Stimulated activated CD8-positive, alpha-beta memory T cell treated with anti-CD3 and anti-CD28 coated beads, Interleukin-4, amount 100 ng/mL, for 1 hour (primary cell): ENCODE measurements around the gene PXMP4.
"Not testable (repeated sequence)": the region's sequence is repeated elsewhere in the genome, so short reads cannot be mapped to it uniquely, and the experiment has no call there.

Experiments
- DNase-seq, 2 donors: peaks; one replicate each; pipeline ENCODE4 v3.0.0-alpha.2; 2020; ENCODE audit warnings: low read depth in 2 of 2, low spot score in 1 of 2

Gene PXMP4

DNA sequence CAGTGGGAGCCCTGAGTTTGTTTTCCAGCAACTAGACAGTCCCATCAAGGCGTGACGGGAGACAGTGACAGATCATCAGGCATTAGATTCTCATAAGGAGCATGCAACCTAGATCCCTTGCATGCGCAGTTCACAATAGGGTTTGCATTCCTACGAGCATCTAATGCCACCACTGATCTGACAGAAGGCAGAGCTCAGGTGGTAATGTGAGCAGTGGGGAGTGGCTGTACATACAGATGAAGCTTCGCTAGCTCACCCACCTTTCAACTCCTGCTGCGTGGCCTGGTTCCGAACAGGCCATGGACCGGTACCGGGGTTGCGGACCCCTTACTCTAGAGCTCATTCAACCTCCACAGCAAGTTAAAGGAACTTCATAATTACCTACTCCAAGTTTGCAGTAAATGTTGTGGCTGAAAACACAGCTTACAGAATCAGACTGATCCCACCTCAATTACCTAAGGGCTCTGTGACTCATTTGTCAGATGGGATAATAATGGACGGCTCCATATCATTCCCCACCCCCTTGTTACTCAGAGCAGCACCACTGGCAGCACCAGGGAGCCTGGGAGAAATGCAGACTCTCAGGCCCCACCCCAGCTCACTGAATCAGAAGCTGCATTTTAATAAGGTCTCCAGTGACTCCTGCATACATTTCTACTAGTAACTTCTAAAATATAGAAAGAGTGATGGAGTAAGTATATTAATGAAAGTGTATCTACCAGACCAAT lies 15.7 kb downstream of the PXMP4 start:
- DNase-seq: no peak

DNA sequence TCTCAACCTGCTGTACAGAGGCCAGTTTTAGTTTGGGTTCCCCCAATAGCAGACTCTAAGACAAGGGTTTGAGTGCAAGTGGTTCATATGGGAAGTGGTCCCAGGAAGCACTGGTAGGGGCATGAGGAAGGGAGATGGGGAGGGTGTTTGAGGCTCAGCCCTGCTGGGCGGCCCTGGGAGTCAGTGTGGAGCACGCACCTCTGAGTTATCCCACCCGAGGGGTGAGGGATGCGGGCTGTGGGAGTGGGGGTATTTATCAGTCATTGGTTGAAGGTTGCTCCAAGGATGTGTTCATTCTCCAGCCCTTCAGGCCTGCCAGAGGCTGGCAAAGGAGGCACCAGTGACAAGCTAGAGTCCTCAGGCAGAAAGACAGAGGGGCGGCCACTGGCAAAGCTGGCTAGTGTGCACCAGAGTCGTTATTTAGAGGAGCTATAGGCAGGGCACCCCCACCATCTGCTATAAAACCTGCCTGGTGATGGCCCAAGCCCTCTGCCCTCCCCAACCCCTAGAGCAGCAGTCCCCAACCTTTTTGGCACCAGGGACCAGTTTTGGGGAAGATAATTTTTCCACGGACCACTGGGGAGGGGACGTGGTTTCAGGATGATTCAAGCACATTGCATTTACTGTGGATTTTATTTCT lies 16.5 kb downstream of the PXMP4 start:
- no peak for DNase-seq

DNA sequence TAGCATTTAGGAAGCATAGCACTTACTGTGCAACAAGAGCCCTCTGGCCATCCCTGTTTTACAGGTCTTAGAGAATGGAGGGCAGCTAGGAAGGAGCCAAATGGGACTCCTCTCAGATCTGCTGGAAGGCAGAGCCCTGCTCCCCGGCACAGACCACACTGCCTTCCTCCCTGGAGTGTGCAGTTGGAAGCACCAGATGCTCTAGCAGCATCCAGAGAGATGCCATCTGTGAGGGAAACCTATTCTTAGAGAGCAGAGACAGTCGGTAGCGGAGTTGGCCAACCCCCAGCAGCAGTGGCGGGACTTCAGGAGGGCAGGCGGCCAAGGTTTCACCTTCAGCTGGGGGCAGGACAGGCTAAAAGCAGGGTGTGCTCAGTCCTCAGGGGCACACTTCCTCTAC lies 17.2 kb downstream of the PXMP4 start:
- no peak for DNase-seq

DNA sequence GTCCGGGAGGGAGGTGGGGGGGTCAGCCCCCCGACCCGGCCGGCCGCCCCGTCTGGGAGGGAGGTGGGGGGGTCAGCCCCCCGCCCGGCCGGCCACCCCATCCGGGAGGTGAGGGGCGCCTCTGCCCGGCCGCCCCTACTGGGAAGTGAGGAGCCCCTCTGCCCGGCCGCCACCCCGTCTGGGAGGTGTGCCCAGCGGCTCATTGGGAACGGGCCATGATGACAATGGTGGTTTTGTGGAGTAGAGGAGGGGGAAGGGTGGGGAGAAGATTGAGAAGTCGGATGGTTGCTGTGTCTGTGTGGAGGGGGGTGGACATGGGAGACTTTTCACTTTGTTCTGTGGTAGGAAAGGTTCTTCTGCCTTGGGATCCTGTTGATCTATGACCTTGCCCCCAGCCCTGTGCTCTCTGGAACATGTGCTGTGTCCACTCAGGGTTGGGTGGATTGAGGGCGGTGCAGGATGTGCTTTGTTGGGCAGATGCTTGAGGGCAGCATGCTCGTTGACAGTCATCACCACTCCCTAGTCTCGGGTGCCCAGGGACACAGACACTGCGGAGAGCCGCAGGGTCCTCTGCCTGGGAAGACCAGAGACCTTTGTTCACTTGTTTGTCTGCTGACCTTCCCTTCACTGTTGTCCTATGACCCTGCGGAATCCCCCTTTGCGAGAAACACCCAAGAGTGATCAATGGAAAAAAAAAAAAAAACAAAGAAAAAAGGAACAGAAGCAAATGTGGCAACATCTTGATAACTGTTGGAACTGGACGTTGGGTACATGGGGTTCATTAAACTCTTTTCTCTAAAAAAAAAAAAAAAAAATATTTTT lies 18.3 kb downstream of the PXMP4 start:
- DNase-seq: no peak

DNA sequence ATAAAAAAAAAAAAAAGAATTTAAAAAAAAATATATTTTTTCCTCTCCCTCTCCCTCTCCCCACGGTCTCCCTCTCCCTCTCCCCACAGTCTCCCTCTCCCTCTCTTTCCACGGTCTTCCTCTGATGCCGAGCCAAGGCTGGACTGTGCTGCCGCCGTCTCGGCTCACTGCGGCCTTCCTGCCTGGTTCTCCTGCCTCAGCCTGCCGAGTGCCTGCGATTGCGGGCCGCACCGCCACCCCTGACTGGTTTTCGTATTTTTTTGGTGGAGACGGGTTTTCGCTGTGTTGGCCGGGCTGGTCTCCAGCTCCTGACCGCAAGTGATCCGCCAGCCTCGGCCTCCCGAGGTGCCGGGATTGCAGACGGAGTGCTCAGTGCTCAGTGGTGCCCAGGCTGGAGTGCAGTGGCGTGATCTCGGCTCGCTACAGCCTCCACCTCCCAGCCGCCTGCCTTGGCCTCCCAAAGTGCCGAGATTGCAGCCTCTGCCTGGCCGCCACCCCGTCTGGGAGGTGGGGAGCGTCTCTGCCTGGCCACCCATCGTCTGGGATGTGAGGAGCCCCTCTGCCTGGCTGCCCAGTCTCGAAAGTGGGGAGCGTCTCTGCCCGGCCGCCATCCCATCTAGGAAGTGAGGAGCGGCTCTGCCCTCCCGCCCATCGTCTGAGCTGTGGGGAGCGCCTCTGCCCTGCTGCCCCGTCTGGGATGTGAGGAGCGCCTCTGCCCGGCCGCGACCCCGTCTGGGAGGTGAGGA lies 19.2 kb downstream of the PXMP4 start:
- not testable (repeated sequence) for DNase-seq

DNA sequence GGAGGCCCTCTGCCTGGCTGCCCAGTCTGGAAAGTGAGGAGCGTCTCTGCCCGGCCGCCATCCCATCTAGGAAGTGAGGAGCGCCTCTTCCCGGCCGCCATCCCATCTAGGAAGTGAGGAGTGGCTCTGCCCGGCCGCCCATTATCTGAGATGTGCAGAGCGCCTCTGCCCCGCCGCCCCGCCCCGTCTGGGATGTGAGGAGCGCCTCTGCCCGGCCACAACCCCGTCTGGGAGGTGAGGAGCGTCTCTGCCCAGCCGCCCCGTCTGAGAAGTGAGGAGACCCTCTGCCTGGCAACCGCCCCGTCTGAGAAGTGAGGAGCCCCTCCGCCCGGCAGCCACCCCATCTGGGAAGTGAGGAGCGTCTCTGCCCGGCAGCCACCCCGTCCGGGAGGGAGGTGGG lies 21.1 kb downstream of the PXMP4 start:
- not testable (repeated sequence) for DNase-seq

DNA sequence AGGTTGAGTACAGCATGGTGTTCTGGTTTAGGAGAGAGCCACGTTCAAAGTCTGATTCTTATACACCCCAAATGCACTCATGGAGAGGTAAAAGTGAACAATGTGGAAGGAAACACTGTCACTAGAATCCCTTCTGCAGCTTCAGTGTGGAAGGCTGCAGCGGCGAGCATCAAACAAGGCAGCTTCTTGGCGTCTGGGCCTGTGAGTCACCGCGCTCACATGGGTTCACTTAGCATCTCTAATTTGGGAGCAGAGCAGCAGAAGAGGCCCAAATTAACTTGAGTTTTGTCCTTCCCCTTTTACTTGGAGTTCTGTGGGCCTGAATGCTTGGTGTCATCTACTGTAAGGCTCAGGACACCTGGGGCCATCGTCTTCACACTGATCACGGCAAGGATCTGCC lies 23.0 kb downstream of the PXMP4 start:
- DNase-seq: no peak

DNA sequence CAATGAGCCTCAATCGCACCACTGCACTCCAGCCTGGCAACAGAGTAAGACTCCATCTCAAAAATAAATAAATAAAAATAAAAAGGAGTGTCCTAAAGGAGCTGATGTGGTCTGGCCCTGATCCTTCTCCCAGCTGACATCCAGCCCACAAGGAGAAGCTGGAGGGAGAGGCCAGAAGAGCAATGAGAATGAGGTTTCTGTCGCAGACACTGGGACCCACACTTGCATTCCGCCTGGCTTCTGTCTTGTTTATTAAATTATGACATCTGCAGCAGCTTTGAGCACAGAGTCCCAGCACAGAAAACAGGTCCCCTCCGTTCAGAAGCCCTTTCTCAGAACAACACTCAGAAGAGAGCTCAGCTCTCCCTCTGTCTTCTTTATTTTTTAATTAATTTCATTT lies 23.7 kb downstream of the PXMP4 start:
- no peak for DNase-seq

DNA sequence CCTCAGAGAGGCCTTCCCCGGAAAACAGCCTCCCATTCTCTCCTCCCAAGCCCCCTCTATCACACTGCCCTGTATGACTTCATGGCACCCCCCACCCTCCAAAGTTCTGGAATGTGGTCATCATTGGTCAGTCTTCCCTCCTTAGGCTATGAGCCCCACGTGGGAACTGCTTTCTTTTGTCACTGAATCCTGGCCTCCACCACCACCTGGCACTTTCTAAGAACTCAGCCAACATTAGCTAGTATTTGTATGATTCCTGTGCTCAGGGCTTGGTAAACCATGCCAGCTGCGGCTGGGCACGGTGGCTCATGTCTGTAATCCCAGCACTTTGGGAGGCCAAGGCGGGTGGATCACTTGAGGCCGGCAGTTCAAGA lies 25.5 kb downstream of the PXMP4 start:
- no peak for DNase-seq

DNA sequence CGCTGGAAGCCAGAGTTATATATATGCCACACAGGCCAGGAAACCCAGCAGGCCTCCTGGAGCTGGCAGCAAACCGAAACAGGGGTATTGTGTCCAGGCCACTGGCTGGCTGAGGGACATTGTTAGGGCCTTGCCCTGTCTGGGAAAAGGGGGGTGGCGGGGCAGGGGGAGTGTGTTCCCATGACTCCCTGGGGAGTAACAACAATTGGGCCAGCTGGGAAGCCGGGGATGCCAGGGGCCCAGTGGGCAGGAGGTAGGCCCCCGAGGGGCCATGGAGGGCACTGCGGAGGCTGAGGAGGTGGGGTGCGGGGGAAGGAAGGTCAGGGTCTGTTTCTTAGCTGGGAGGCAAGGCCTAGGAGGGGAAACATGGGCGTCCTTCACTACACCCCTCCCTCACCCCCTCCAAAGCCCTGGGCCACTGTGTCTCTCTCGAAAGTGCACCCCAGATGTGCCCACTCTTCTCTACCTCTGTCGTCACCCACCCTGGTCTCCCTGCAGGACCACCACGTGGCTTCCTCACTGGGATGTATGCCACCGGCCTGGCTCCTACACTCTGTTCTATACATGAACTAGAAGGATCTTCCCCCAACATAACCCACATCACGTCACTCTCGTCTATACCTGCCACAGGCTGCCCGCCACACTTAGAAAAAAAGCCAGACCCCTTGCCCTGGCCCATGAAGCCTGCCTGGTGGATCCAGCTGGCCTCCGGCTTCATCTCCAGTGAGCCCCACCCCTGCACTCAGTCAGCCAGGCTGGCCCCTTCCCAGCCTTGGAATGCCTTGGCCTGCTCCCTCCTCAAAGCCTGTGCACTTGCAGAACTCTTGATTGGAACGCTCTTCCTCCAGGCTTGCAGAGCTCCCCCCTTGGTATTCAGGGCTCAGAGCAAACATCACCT lies 26.1 kb downstream of the PXMP4 start:
- no peak for DNase-seq

DNA sequence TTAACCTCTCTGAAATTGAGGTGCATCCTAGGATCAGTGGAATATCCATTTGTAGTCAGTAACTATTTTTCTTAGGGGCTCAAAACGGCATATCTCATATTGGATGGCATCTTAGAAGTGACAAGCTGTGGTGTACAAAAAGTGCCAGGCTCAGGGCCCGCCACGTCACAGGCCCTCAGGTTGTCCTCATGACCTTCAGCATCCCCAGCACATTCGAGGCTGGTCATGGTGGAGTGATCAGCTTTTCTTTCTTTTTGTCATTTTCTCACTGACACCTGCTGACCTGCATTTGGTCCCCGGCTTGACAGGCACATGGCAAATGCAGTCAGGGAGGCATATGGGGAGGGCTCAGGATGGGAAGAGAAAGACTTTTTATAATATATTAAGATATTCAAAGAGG lies 26.8 kb downstream of the PXMP4 start:
- no peak for DNase-seq

DNA sequence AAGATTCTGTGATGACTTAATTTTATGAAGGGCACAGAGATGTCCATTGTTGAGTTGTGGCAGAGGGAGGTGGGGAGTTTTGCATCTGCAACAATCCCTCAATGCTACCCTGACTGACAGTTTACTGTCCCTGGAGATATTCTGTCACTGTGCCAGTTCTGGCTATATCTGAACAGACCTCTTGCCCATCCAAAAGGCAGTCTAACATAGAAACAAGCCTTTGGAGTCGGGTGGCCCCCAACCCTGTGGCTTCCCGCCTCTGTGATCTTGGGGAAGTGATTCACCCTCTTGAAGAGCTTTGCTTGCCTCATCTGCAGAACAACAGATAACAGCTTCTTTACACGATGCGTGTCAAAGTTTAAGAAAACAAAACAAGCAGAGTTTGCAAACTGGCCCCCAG lies 30.1 kb downstream of the PXMP4 start:
- DNase-seq: no peak

DNA sequence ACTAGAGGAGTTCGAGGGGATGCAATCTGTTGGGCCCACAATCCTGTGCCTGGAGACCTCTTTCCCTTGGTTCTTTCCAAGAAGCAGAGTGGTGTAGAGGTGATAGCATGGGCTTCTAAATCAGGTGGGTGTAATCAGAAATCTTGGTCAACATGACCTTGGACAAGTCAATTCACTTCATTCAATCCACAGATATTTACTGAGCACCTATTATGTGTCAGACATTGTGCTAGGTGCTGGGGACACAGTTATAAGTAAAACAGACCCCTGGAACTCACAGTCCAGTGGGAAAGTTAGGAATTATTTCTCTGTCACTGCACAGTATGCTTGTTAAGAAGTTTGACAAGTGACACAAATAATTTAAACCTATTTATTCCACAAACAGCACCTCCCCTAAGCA lies 30.6 kb downstream of the PXMP4 start:
- DNase-seq: no peak

DNA sequence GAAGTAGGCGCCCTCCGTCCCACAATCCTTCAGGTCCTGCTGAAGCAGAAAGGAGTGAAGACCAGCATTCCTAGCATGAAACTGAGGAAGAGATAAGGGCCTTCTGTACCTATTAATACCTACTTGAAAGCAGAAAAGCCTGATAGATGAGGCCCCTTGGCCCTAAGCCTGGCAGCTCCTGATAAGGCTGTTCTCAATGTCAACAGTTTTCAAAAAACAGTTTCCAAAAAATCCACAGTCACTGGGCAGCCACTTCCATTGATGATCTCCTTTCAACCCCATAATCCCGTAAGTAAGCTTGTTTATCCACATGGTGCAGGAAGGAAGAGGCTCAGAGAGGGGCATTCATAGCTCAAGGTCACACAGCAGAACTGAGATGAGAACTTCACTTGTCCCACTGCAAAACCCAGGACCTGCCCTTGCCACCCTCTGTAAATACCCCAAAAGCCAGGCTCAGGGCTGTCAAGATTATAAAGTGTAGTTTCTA lies 31.1 kb downstream of the PXMP4 start:
- DNase-seq: no peak

DNA sequence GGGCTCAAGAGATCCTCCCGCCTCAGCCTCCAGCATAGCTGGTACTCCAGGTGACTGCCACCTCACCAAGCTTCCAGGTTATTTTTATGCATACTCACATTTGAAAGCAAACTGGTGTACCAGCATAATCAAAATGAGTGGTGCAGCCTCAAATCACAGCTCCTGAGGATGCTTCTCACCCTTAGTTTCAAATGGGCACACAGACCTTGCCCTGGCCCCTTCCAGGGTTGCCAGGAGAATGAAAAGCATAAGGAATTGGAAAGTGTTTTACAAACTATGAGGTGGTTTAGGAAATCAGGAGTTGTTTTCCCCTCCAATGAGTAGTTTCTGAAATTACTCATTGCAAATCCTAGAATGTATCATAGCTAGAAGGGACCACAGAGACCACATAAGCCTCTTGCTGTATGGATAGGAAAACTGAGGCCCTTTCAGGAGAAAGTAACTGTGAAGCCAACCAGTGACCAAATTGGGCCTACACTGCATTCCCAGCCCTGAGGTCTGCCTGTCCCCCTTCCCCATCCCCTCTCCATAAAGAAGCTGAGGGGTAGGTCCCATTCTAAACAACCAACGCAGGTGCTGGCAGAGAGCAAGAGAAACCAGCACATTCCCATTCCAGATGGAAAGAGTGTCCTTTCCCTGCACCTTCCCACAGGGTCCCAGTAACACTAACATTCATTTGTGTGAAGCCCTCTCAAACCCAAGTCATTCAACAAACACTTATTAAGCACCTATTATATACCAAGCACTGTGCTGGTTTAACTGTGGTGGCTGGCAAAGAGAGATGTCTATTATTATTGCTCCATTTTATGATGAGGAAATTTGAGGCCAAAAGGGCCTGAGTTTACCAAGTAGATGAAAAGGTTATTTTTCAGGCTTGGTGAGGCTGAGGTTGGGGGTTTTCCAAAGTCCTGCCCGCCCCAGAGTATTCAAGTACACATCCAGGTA lies 31.8 kb downstream of the PXMP4 start:
- DNase-seq: no peak

DNA sequence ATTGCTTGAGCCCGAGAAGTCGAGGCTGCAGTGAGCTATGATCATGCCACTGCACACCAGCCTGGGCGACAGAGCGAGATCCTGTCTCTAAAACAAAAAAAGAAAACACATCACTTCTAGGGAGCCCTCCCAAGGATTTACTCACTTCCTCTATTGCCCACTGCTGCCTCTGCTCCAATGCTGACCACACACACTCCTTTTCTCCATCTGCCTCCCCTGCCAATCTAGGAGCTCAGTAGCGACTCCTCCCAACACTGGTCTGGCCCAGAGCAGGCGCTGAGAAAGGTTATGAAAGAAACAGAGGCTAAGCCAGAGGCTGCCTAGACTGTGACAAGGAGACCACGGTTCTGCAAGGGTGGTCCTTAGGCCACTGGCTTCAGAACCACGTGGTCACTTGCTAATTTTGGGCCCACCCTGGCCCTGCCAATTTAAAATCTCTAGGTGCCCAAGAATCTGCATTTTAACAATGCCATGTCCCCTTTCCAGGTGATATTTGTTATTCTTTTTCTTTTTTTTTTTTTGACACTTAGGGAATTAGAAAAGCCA lies 32.7 kb downstream of the PXMP4 start:
- no peak for DNase-seq

DNA sequence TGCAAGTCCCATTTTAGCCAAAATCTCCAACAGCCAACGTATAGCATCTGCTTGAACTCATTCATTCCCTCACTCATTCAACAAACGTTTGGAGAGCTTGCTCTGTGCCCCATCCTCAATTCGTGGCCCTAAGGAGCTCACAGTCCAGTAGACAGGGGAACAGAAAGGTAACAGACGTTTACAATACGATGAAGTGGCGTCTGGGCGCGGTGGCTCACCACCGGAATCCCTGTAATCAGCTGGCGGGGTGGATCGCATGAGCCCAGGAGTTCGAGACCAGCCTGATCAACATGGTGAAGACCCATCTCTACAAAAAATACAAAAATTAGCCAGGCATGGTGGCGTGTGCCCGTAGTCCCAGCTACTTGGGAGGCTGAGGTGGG lies 33.1 kb downstream of the PXMP4 start:
- no peak for DNase-seq

DNA sequence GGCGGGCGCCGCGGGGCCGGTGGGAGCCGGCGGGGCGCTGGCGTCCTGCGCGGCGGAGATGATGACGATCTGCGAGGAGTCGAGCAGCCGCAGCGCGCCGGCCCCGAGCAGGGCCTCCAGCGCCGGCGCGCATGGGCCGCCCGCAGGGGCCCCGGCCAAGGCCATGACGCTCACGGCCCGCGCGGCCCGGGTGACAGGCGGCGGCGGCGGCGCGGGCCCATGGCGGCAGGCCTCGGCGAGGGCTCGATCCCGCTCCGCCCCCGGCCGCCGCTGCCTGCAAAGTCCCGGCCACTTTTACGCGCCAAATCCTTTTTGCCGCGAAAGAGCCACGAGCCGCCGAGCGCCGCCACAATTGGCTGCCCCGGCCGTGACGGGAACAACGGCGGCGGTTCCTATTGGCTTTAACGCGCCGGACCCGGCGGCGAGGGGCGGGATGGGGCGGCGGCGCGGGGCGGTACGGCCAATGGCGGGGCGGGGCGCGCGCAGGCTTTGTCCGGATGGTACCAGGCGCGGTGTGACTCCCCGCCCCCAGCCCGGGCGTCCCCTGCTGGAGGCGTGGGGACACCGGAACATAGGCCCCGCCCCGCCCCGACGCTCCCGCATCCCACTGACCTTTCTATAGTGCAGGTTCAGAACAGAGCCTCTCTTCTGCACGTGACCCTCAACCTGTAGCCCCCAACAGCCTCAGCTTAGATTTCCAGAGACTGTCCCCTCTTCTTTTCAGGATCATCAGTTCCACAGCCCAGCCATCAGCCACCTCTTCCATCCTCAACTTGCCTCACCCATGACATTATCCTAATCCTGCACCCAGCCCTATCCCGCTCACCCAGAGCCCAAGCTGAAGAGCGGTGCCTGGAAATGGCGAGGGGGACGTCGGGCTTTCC lies 33.8 kb downstream of the PXMP4 start, which contains the start of gene E2F1:
Gene E2F1, minus strand, starts transcription at position 286 of the 884 bp plus-strand sequence. Its CDS starts 121 bp downstream, at position 165.
- DNase-seq: peak; percentile 81 to 82
